ENCODE data around the gene TRAF1. TPM values are rescaled to one million over a fixed set of nuclear protein-coding genes. Genes with fewer than 3 reads are reported as not detected.
A peak's percentile ranks its signal among the peaks of the same experiment; 100 is the strongest.

Gene TRAF1
- total and polyA plus RNA-seq, 4 donors, result 3.9 to 23.1 (median 6.1) TPM

DNA sequence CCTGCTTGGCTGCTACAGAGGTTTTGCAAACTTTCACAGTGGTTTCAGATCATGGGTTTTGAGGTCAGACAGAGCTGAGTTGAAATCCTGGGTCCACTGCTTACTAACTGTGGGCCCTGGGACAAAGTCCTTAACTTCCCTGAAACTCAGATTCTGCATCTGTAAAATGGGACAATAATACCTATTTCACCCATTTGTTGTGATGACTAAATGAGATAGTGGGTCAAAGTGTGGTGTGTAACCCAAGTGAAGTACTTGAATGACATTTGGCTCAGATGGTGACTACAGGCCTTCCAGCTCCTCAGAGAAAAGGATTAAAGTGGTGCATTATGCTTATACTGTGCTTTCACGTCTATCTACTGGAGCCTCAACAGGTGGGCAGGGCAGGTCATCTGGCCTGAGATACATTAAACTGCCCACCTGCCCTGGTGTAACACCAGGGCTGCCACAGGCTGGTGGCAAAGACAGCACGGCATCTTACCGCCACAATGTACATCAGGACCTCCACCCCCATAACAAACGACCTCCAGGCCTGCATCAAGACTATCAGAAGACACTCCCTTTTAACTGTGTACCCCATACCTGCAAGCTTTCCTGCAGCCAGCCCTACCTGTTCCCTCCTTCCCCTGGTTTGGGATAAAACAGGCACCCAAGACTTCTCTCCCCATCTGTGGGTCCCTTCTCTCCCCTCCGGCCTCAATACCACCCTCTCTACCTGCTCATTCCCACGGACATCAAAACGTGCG lies 846 bp upstream of the TRAF1 start:
- 59 to 76% methylated on average over 8 of the region's 8 CpGs for WGBS, 2 donors
- H3K9me3 ChIP-seq (ENCODE audit: control insufficient read depth in 4 of 4, insufficient read depth in 3 of 4, low read length in 3 of 4), result peaks cover 0 to 1% (median 0%) of the 10 kb centered on the region in 4 donors
- DNase-seq (no peak), ATAC-seq (ENCODE audit: insufficient read depth, low FRiP score) (no peak)
- H3K27me3 ChIP-seq (ENCODE audit: control insufficient read depth in 3 of 3, insufficient read depth in 3 of 3, low read length in 2 of 3), result no peaks in the 10 kb centered on the region
- H3K27ac ChIP-seq (ENCODE audit: low read depth in 1 of 2, low read length in 1 of 2), result peak overlapping the region in 1 of 2 donors; percentile 46
- H3K9ac ChIP-seq (ENCODE audit: insufficient read depth in 1 of 2, low read length in 2 of 2), result no peak overlapping the region
- H3K4me3 ChIP-seq, result no peak overlapping the region
- H3K36me3 ChIP-seq (ENCODE audit: control insufficient read depth in 4 of 4, insufficient read depth in 4 of 4, low read length in 4 of 4), result peaks cover 0 to 2% (median 0%) of the 10 kb centered on the region in 4 donors
- peaks cover 0 to 28% (median 12%) of the 10 kb centered on the region in 5 donors for H3K4me1 ChIP-seq (ENCODE audit: control insufficient read depth in 5 of 5, insufficient read depth in 5 of 5, low read length in 5 of 5)
- TF ChIP-seq CTCF (IDR thresholded peaks at IDR 0.05; ENCODE audit: control extremely low read depth, extremely low read depth), result no peak

DNA sequence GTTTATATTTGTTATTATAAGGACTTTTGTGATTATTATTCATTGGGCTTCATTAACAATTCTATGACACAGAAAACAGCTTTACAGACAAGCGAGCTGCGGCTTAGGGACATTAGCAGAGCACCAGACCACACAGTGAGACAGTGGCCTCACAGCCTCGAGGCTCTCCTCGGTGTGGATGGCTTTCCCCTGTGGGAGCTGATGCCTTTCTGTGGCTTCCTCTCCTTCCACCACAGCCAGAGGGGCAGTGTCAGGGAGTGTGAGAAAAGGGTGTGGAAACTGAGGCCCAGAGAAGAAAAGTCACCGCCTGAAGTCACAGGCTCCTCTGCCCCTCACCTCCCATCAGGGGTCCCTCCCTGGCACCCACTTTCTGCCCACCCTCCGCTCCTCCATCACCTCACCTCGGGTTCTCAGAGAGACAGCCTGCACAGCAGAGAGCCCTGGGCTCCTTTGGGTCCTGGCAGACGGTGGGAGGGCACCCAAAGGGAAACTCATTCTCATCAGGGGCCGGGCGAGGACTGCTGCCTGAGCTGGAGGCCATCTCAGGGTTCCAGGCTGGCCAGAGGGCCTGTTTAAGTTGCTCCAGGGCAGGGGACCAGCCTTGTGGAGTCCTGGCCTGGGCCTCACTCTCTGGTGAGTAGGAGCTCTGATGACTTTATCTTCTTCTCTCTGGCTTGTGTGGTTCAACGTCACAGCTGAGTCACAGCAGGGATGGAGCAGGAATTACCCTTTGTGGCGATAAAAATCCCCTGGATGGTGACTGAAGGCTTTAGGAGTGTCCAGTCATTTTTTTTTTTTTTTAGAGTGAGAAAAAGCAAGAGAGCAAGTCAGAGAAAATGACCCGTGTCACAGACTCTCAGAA lies 830 bp downstream of the TRAF1 start:
- no peak for TF ChIP-seq CTCF (IDR thresholded peaks at IDR 0.05; ENCODE audit: control extremely low read depth, extremely low read depth)
- peaks cover 0 to 2% (median 0%) of the 10 kb centered on the region in 4 donors for H3K36me3 ChIP-seq (ENCODE audit: control insufficient read depth in 4 of 4, insufficient read depth in 4 of 4, low read length in 4 of 4)
- no peak for DNase-seq
- peak overlapping the region; percentile 24 to 66 for H3K27ac ChIP-seq (ENCODE audit: low read depth in 1 of 2, low read length in 1 of 2)
- WGBS, 2 donors, result 62 to 65% methylated on average over 13 of the region's 13 CpGs
- ATAC-seq (ENCODE audit: insufficient read depth, low FRiP score), result no peak
- no peak overlapping the region for H3K4me3 ChIP-seq
- peaks cover 0 to 1% (median 0%) of the 10 kb centered on the region in 4 donors for H3K9me3 ChIP-seq (ENCODE audit: control insufficient read depth in 4 of 4, insufficient read depth in 3 of 4, low read length in 3 of 4)
- peaks cover 0 to 24% (median 4%) of the 10 kb centered on the region in 5 donors for H3K4me1 ChIP-seq (ENCODE audit: control insufficient read depth in 5 of 5, insufficient read depth in 5 of 5, low read length in 5 of 5)
- no peak overlapping the region for H3K9ac ChIP-seq (ENCODE audit: insufficient read depth in 1 of 2, low read length in 2 of 2)
- no peaks in the 10 kb centered on the region for H3K27me3 ChIP-seq (ENCODE audit: control insufficient read depth in 3 of 3, insufficient read depth in 3 of 3, low read length in 2 of 3)

GRCh38 chr9:120924698-120925534 lies 1.7 kb downstream of the TRAF1 start:
- no peak overlapping the region for H3K9ac ChIP-seq (ENCODE audit: insufficient read depth in 1 of 2, low read length in 2 of 2)

More at GRCh38 chr9:120924698-120925534, 1.7 kb downstream of the TRAF1 start:
- peaks cover 0 to 2% (median 0%) of the 10 kb centered on the region in 4 donors for H3K36me3 ChIP-seq (ENCODE audit: control insufficient read depth in 4 of 4, insufficient read depth in 4 of 4, low read length in 4 of 4)
- peaks cover 0 to 1% (median 0%) of the 10 kb centered on the region in 4 donors for H3K9me3 ChIP-seq (ENCODE audit: control insufficient read depth in 4 of 4, insufficient read depth in 3 of 4, low read length in 3 of 4)
- DNase-seq (no peak), ATAC-seq (ENCODE audit: insufficient read depth, low FRiP score) (no peak)
- no peak overlapping the region for H3K4me3 ChIP-seq
- WGBS, 2 donors, result 82 to 88% methylated on average over 11 of the region's 11 CpGs
- H3K27me3 ChIP-seq (ENCODE audit: control insufficient read depth in 3 of 3, insufficient read depth in 3 of 3, low read length in 2 of 3), result no peaks in the 10 kb centered on the region
- TF ChIP-seq CTCF (IDR thresholded peaks at IDR 0.05; ENCODE audit: control extremely low read depth, extremely low read depth), result no peak
- H3K27ac ChIP-seq (ENCODE audit: low read depth in 1 of 2, low read length in 1 of 2), result peak overlapping the region in 1 of 2 donors; percentile 1
- peaks cover 0 to 32% (median 6%) of the 10 kb centered on the region in 5 donors for H3K4me1 ChIP-seq (ENCODE audit: control insufficient read depth in 5 of 5, insufficient read depth in 5 of 5, low read length in 5 of 5)
